ENCODE data around the gene MAS1L.

The MAS1L gene

DNA sequence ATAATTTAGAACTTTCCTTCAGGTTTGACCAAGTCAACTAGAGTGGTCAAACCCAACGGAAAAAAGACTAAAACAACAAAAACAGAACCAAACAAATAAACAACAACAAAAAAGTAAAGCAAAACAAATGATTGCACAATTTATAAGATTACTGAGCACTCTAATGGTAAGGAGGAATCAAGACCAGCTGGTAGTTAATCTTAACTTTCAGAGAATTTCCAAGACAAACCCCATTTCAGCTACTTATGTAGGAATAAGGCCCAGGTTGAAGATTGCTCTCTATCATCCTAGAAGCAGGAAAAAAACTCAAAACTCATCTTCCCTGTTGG is 37.5 kb upstream of the MAS1L start:
- TF ChIP-seq, protein P1, sequence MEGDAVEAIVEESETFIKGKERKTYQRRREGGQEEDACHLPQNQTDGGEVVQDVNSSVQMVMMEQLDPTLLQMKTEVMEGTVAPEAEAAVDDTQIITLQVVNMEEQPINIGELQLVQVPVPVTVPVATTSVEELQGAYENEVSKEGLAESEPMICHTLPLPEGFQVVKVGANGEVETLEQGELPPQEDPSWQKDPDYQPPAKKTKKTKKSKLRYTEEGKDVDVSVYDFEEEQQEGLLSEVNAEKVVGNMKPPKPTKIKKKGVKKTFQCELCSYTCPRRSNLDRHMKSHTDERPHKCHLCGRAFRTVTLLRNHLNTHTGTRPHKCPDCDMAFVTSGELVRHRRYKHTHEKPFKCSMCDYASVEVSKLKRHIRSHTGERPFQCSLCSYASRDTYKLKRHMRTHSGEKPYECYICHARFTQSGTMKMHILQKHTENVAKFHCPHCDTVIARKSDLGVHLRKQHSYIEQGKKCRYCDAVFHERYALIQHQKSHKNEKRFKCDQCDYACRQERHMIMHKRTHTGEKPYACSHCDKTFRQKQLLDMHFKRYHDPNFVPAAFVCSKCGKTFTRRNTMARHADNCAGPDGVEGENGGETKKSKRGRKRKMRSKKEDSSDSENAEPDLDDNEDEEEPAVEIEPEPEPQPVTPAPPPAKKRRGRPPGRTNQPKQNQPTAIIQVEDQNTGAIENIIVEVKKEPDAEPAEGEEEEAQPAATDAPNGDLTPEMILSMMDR (IDR thresholded peaks at IDR 0.05; ENCODE audit: poor library complexity, severe bottlenecking), result no peak
- Histone ChIP-seq H3K36me3 (ENCODE audit: low read depth) (no peaks in the 10 kb centered on the region), H3K4me1 (ENCODE audit: insufficient read depth, poor library complexity, severe bottlenecking) (no peaks in the 10 kb centered on the region), H3K4me3 (ENCODE audit: severe bottlenecking) (no peak overlapping the region), H3K27me3 (ENCODE audit: insufficient read depth, poor library complexity, severe bottlenecking) (peaks cover 13% of the 10 kb centered on the region), H3K9me3 (ENCODE audit: severe bottlenecking) (peaks cover 4% of the 10 kb centered on the region), H3K27ac (ENCODE audit: poor library complexity, severe bottlenecking) (no peak overlapping the region)
- DNase-seq (ENCODE audit: low spot score) (no peak), ATAC-seq (ENCODE audit: low read depth) (no peak)

DNA sequence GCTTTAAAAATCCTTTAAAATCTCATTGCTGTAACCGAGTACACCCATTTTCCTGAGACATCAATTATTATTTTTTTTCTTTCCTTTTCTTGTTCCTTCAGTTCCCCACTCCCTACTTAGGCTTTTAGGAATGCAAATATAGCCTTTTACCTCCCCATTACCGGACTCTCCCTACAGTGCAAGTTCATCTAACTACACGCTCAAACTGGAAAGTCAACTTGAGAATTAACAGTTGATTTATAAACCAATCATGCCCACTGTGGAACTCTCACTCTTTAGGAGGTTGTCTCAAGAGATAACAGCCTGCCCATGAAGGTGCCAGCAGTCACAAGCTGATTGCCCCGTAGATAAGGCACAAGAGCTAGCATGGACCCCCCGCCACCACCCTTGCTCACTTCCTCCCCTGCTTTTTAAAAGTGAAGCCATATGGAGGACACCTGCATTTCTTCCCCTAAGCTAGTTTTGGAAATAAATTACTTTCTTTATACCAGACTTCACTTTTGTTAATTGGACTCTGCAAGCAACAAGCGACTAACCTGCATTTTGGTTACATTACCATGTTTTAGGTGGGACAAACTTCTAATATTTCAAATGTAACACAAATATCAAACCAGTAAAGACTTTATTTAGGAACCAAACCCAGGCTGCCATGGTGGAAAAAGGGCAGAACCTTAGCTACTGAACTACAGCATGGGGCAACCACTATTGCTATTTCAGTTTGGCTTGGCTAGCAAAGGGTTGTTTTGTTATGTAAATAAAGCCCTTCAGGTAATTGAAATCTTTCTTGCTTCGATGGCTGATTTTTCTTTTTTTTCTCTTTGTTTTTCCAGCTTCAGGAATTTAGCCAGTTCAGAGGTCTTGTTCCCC is 36.9 kb upstream of the MAS1L start:
- no peaks in the 10 kb centered on the region for H3K4me1 ChIP-seq (ENCODE audit: insufficient read depth, poor library complexity, severe bottlenecking)
- no peak overlapping the region for H3K27ac ChIP-seq (ENCODE audit: poor library complexity, severe bottlenecking)
- ATAC-seq (ENCODE audit: low read depth) (no peak), DNase-seq (ENCODE audit: low spot score) (no peak)
- H3K9me3 ChIP-seq (ENCODE audit: severe bottlenecking), result peaks cover 4% of the 10 kb centered on the region
- H3K4me3 ChIP-seq (ENCODE audit: severe bottlenecking), result no peak overlapping the region
- TF ChIP-seq, protein P1 (IDR thresholded peaks at IDR 0.05; ENCODE audit: poor library complexity, severe bottlenecking), result no peak
- H3K27me3 ChIP-seq (ENCODE audit: insufficient read depth, poor library complexity, severe bottlenecking), result peaks cover 13% of the 10 kb centered on the region
- no peaks in the 10 kb centered on the region for H3K36me3 ChIP-seq (ENCODE audit: low read depth)

DNA sequence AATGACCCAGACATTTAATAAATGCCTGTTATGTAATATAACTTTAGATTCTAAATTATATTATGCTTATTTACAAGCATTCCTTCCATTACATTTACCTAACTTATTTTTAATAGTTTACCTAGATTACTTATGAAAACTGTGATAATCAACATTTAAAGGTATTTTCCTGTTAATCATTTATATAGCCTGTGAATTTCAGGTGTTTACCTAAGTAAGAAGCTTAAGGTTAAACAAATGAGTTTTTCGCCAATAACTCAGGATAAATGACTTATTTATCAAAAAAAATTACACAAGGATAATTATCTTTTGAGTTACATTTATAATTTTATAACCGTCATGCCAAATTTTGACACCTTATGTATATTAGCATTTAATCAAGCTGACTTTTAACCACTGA is 36.3 kb upstream of the MAS1L start:
- DNase-seq (ENCODE audit: low spot score), result no peak
- Histone ChIP-seq H3K4me3 (ENCODE audit: severe bottlenecking) (no peak overlapping the region), H3K9me3 (ENCODE audit: severe bottlenecking) (peaks cover 4% of the 10 kb centered on the region), H3K27me3 (ENCODE audit: insufficient read depth, poor library complexity, severe bottlenecking) (peaks cover 13% of the 10 kb centered on the region), H3K4me1 (ENCODE audit: insufficient read depth, poor library complexity, severe bottlenecking) (no peaks in the 10 kb centered on the region), H3K36me3 (ENCODE audit: low read depth) (no peaks in the 10 kb centered on the region), H3K27ac (ENCODE audit: poor library complexity, severe bottlenecking) (no peak overlapping the region)
- ATAC-seq (ENCODE audit: low read depth), result no peak
- TF ChIP-seq, protein P1 (IDR thresholded peaks at IDR 0.05; ENCODE audit: poor library complexity, severe bottlenecking), result no peak

DNA sequence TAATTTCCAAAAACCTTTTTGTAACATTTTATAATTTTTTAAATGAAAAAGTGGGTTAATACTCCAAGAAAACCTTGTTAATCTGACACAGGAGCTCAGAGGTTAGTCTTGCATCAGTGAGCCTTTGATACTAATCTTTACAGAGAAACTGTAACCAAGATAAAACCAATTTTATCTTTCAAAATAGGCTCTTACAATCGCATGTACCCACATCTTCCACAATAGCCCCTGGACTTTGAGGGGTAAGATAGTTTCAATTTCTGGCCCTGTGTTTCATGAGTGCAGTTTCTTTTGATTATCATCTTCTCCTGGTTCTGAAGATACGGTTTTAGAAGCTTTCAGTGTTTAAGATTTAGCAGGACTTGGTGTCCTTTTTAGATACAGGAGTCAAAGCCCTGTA is 34.5 kb upstream of the MAS1L start:
- no peak overlapping the region for H3K27ac ChIP-seq (ENCODE audit: poor library complexity, severe bottlenecking)
- H3K27me3 ChIP-seq (ENCODE audit: insufficient read depth, poor library complexity, severe bottlenecking), result peaks cover 13% of the 10 kb centered on the region
- H3K36me3 ChIP-seq (ENCODE audit: low read depth), result no peaks in the 10 kb centered on the region
- no peak for ATAC-seq (ENCODE audit: low read depth)
- TF ChIP-seq, protein P1 (IDR thresholded peaks at IDR 0.05; ENCODE audit: poor library complexity, severe bottlenecking), result no peak
- H3K4me3 ChIP-seq (ENCODE audit: severe bottlenecking), result no peak overlapping the region
- DNase-seq (ENCODE audit: low spot score), result no peak
- peaks cover 4% of the 10 kb centered on the region for H3K9me3 ChIP-seq (ENCODE audit: severe bottlenecking)
- no peaks in the 10 kb centered on the region for H3K4me1 ChIP-seq (ENCODE audit: insufficient read depth, poor library complexity, severe bottlenecking)

DNA sequence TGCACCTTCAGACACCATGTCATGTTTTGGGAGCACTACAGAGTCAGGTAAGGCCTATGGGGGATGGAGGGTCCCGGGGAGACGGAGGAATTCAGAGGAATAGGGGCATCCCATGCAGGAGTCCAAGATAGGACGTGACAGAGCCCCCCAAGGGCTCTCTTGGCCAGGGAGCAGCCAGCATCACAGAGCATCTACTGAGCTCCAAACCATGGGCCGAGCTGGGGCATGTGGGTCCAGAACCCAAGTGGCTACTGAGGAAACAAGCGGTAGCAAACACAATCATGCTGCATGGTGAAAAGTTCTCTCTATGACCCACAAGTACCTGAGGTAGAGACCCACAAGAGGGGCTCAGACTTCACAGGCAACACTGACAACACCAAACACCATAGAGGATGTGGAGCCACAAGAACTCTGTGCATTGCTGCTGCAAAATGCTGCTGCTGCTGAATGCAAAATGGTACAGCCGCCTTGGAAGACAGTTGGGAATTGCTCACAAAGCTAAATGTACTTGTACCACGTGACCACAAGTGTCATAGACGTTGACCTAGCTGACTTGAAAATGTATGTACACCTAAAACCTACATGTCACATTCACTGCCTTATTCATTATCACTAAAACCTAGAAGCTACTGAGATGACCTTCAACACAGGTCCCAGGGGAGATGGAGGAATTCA is 33.4 kb upstream of the MAS1L start:
- H3K4me3 ChIP-seq (ENCODE audit: severe bottlenecking), result no peak overlapping the region
- peaks cover 13% of the 10 kb centered on the region for H3K27me3 ChIP-seq (ENCODE audit: insufficient read depth, poor library complexity, severe bottlenecking)
- DNase-seq (ENCODE audit: low spot score) (no peak), ATAC-seq (ENCODE audit: low read depth) (no peak)
- H3K9me3 ChIP-seq (ENCODE audit: severe bottlenecking), result peaks cover 4% of the 10 kb centered on the region
- H3K36me3 ChIP-seq (ENCODE audit: low read depth), result no peaks in the 10 kb centered on the region
- TF ChIP-seq, protein P1 (IDR thresholded peaks at IDR 0.05; ENCODE audit: poor library complexity, severe bottlenecking), result no peak
- H3K4me1 ChIP-seq (ENCODE audit: insufficient read depth, poor library complexity, severe bottlenecking), result no peaks in the 10 kb centered on the region
- H3K27ac ChIP-seq (ENCODE audit: poor library complexity, severe bottlenecking), result no peak overlapping the region

Measured in RWPE2 (cell line).